HepG2 (cell line): Measurements from ENCODE around the gene KLHDC2. TPM values are rescaled to one million over a fixed set of nuclear protein-coding genes. Genes with fewer than 3 reads are reported as not detected.
"Not testable (repeated sequence)": the region's sequence is repeated elsewhere in the genome, so short reads cannot be mapped to it uniquely, and the experiment has no call there.

Experiments
- BRF2 ChIP-seq: sonication (generic); formaldehyde crosslinking; IDR thresholded peaks from 2 replicates; pipeline ENCODE4 v1.8.1; 2022; ENCODE audit warnings: mild to moderate bottlenecking, missing genetic modification reagents
- CCDC6 ChIP-seq: sonication (generic); formaldehyde crosslinking; IDR thresholded peaks from 2 replicates; pipeline ENCODE4 v1.8.1; 2022; ENCODE audit warnings: mild to moderate bottlenecking, missing genetic modification reagents, moderate library complexity
- DPF2 ChIP-seq: sonication (generic); formaldehyde crosslinking; IDR thresholded peaks from 2 replicates; pipeline ENCODE4 v1.4.0; 2020; ENCODE audit warnings: mild to moderate bottlenecking, low read depth, missing genetic modification reagents, borderline replicate concordance
- FOXP1 ChIP-seq, 2 experiments: fragments of 450-650 bp in 1 of 2; IDR thresholded peaks; 2 replicates each; pipeline ENCODE4 v1.6.1; 2017 to 2018; ENCODE audit warnings: antibody characterized with exemption in 1 of 2
- GATAD2A ChIP-seq: IDR thresholded peaks from 2 replicates; pipeline ENCODE4 v1.6.1; 2016
- HMG20B ChIP-seq: conservative IDR thresholded peaks from 2 replicates; pipeline ENCODE4 v1.6.1; 2016; ENCODE audit warnings: missing genetic modification reagents, missing compliant biosample characterization
- LCORL ChIP-seq, 2 experiments: fragments of 450-650 bp in 1 of 2; sonication (generic) in 1 of 2; formaldehyde crosslinking in 1 of 2; IDR thresholded peaks; 2 replicates each; pipeline versions ENCODE4 v1.5.0 to v1.6.1; 2017 to 2020; ENCODE audit warnings: antibody characterized with exemption in 1 of 2, missing genetic modification reagents in 1 of 2
- MEIS2 ChIP-seq: sonication (generic); formaldehyde crosslinking; IDR thresholded peaks from 2 replicates; pipeline ENCODE4 v1.9.0; 2021; ENCODE audit warnings: mild to moderate bottlenecking, missing genetic modification reagents
- MIER3 ChIP-seq: IDR thresholded peaks from 2 replicates; pipeline ENCODE4 v1.6.1; 2016; ENCODE audit warnings: missing compliant biosample characterization, borderline replicate concordance
- NFIC ChIP-seq: IDR thresholded peaks from 2 replicates; pipeline ENCODE4 v1.6.1; 2012; ENCODE audit warnings: mild to moderate bottlenecking, low read length, inconsistent platforms
- NR2F6 ChIP-seq, 2 experiments: IDR thresholded peaks; 2 replicates each; pipeline ENCODE4 v1.6.1; 2016; ENCODE audit warnings: antibody characterized with exemption in 1 of 2, mild to moderate bottlenecking in 1 of 2
- PAXIP1 ChIP-seq: sonication (generic); formaldehyde crosslinking; conservative IDR thresholded peaks from 2 replicates; pipeline ENCODE4 v1.4.0; 2020; ENCODE audit warnings: mild to moderate bottlenecking, missing genetic modification reagents, moderate library complexity
- PHF21A ChIP-seq: sonication (generic); formaldehyde crosslinking; IDR thresholded peaks from 2 replicates; pipeline ENCODE4 v1.5.0; 2020; ENCODE audit warnings: mild to moderate bottlenecking, missing genetic modification reagents
- ZBTB42 ChIP-seq: sonication (generic); formaldehyde crosslinking; IDR thresholded peaks from 2 replicates; pipeline ENCODE4 v1.5.0; 2020; ENCODE audit warnings: mild to moderate bottlenecking, missing genetic modification reagents
- ZEB1 ChIP-seq: IDR thresholded peaks from 2 replicates; pipeline ENCODE4 v1.6.1; 2012; ENCODE audit warnings: mild to moderate bottlenecking, low read depth, inconsistent platforms; ENCODE audit not compliant: insufficient replicate concordance
- ZNF160 ChIP-seq: sonication (generic); formaldehyde crosslinking; IDR thresholded peaks from 2 replicates; pipeline ENCODE4 v1.8.0; 2022; ENCODE audit warnings: mild to moderate bottlenecking, inconsistent platforms, missing genetic modification reagents
- ZNF441 ChIP-seq: sonication (generic); formaldehyde crosslinking; IDR thresholded peaks from 2 replicates; pipeline ENCODE4 v1.7.0; 2021; ENCODE audit warnings: missing genetic modification reagents, borderline replicate concordance
- ZNF564 ChIP-seq: sonication (generic); formaldehyde crosslinking; IDR thresholded peaks from 2 replicates; pipeline ENCODE4 v1.8.1; 2023; ENCODE audit warnings: mild to moderate bottlenecking, missing genetic modification reagents
- ZSCAN9 ChIP-seq: IDR thresholded peaks from 2 replicates; pipeline ENCODE4 v1.6.1; 2016; ENCODE audit warnings: borderline replicate concordance
- polyA plus RNA-seq, 8 experiments: library from polyadenylated mRNA; depleted of rRNA in 3 of 8; stranded (reverse) in 7 of 8; unstranded in 1 of 8; fragments of >200 nt; fragmentation: Illumina TruSeq in 4 of 8; extraction: Trizol in 4 of 8; gene quantifications; 2 replicates each; pipeline versions ENCODE4 v1.2.1 to v1.2.3, GENCODE V29; 2011 to 2016; ENCODE audit warnings: low read depth in 4 of 8, missing spikeins in 1 of 8, mixed read lengths in 1 of 8; ENCODE audit not compliant: insufficient read depth in 1 of 8
- total RNA-seq, 5 experiments: library from RNA; depleted of rRNA; stranded (reverse); fragments of >200 nt; fragmentation: Illumina TruSeq; extraction: Trizol; gene quantifications; 2 replicates each; pipeline ENCODE4 v1.2.3, GENCODE V29; 2016; ENCODE audit warnings: low read depth in 1 of 5
- TF ChIP-seq, protein P1 (sequence below): sonication (generic); formaldehyde crosslinking; IDR thresholded peaks from 2 replicates; pipeline ENCODE4 v1.4.0; 2020; ENCODE audit warnings: missing genetic modification reagents
- TF ChIP-seq, protein P2 (sequence below): sonication (generic); formaldehyde crosslinking; IDR thresholded peaks from 2 replicates; pipeline ENCODE4 v1.4.0; 2020; ENCODE audit warnings: missing genetic modification reagents

The KLHDC2 gene
- total and polyA plus RNA-seq, 2 of the 13 experiments (the other 11 are each of a cell fraction or from before 2014, with no cell fraction given): 95.5 to 170 TPM

DNA sequence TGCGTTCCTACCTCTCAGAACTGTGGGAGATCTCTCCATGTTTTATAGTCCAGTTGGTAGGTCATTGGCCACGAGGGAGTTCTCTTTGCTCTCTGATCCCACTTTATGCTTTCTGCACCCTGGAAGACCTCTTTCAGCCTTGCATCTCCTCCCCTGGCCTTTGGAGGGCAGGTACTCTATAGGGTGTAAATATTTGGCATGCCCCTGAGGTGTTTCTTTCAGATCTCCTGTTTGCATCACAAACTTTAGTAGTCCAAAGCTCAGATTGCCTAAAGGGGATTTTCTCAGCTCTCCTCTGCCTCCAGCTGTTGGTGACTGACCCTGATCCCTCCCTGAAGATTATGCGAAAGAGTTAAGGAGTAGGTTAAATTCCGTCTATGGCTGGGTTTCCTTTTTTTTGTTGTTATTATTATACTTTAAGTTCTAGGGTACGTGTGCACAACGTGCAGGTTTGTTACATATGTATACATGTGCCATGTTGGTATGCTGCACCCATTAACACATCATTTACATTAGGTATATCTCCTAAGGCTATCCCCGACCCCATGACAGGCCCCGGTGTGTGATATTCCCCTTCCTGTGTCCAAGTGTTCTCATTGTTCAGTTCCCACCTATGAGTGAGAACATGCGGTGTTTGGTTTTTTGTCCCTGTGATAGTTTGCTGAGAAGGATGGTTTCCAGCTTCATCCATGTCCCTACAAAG, 46.1 kb upstream of the KLHDC2 start (continued):
- TF ChIP-seq ZBTB42 (CRISPR knock-in tag) (peak; percentile 50; the same call in 1 of the 2 replicates), MEIS2 (peak; percentile 23; the same call in 1 of the 2 replicates), NR2F6 (IDR thresholded peaks at IDR 0.05) (peak; percentile 84), NR2F6 (CRISPR knock-in tag; IDR thresholded peaks at IDR 0.05) (peak; percentile 82), ZSCAN9 (CRISPR knock-in tag) (peak; percentile 75; the same call in 1 of the 2 replicates), ZNF441 (CRISPR knock-in tag) (0 out of 2 replicates have a peak, but pooled peaks have one; percentile 28), PHF21A (CRISPR knock-in tag) (peak; percentile 85), ZNF564 (CRISPR knock-in tag) (0 out of 2 replicates have a peak, but pooled peaks have one; percentile 41), PAXIP1 (CRISPR knock-in tag) (peak; percentile 94), LCORL (IDR thresholded peaks at IDR 0.05) (peak; percentile 80), LCORL (CRISPR knock-in tag; IDR thresholded peaks at IDR 0.05) (peak; percentile 96), FOXP1 (CRISPR knock-in tag; IDR thresholded peaks at IDR 0.05) (peak; percentile 88), NFIC (peak; percentile 86), CCDC6 (CRISPR knock-in tag) (0 out of 2 replicates have a peak, but pooled peaks have one; percentile 25), DPF2 (CRISPR knock-in tag) (peak; percentile 77), BRF2 (CRISPR knock-in tag) (peak; percentile 43; the same call in 1 of the 2 replicates), MIER3 (CRISPR knock-in tag) (peak; percentile 81; the same call in 1 of the 2 replicates), ZNF160 (CRISPR knock-in tag) (0 out of 2 replicates have a peak, but pooled peaks have one; percentile 78), HMG20B (peak; percentile 87), GATAD2A (peak; percentile 90), ZEB1 (peak; percentile 68)
- TF ChIP-seq, protein P1, sequence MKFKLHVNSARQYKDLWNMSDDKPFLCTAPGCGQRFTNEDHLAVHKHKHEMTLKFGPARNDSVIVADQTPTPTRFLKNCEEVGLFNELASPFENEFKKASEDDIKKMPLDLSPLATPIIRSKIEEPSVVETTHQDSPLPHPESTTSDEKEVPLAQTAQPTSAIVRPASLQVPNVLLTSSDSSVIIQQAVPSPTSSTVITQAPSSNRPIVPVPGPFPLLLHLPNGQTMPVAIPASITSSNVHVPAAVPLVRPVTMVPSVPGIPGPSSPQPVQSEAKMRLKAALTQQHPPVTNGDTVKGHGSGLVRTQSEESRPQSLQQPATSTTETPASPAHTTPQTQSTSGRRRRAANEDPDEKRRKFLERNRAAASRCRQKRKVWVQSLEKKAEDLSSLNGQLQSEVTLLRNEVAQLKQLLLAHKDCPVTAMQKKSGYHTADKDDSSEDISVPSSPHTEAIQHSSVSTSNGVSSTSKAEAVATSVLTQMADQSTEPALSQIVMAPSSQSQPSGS (CRISPR knock-in tag): peak; percentile 87
- TF ChIP-seq FOXP1 (IDR thresholded peaks at IDR 0.05): not testable (repeated sequence)
- TF ChIP-seq, protein P2, sequence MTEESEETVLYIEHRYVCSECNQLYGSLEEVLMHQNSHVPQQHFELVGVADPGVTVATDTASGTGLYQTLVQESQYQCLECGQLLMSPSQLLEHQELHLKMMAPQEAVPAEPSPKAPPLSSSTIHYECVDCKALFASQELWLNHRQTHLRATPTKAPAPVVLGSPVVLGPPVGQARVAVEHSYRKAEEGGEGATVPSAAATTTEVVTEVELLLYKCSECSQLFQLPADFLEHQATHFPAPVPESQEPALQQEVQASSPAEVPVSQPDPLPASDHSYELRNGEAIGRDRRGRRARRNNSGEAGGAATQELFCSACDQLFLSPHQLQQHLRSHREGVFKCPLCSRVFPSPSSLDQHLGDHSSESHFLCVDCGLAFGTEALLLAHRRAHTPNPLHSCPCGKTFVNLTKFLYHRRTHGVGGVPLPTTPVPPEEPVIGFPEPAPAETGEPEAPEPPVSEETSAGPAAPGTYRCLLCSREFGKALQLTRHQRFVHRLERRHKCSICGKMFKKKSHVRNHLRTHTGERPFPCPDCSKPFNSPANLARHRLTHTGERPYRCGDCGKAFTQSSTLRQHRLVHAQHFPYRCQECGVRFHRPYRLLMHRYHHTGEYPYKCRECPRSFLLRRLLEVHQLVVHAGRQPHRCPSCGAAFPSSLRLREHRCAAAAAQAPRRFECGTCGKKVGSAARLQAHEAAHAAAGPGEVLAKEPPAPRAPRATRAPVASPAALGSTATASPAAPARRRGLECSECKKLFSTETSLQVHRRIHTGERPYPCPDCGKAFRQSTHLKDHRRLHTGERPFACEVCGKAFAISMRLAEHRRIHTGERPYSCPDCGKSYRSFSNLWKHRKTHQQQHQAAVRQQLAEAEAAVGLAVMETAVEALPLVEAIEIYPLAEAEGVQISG (CRISPR knock-in tag): peak; percentile 69
